HEK293 (cell line): ENCODE data around the gene ESR2.

Experiments used
- KLF16 ChIP-seq: fragments of 450-650 bp; formaldehyde crosslinking; IDR thresholded peaks from 2 replicates; pipeline ENCODE4 v1.5.1; 2017; ENCODE audit warnings: missing biosample characterization, missing genetic modification characterization
- ZBTB10 ChIP-seq: fragments of 450-650 bp; formaldehyde crosslinking; IDR thresholded peaks from 2 replicates; pipeline ENCODE4 v1.5.1; 2016; ENCODE audit warnings: missing biosample characterization, missing genetic modification characterization
- ZNF274 ChIP-seq, 2 experiments: fragments of 200-500 bp in 1 of 2; fragments of 450-650 bp in 1 of 2; sonication (Bioruptor generic) in 1 of 2; formaldehyde crosslinking in 1 of 2; IDR thresholded peaks; 2 replicates each; pipeline versions ENCODE4 v1.5.1 to v1.6.1; 2014 to 2016; ENCODE audit warnings: borderline replicate concordance in 1 of 2, inconsistent platforms in 1 of 2, low read length in 1 of 2, missing biosample characterization in 1 of 2, missing genetic modification characterization in 1 of 2
- ZNF518A ChIP-seq: fragments of 450-650 bp; formaldehyde crosslinking; conservative IDR thresholded peaks from 2 replicates; pipeline ENCODE4 v1.5.1; 2016; ENCODE audit warnings: low read depth, missing biosample characterization, missing genetic modification characterization
- TF ChIP-seq, protein P1 (sequence below): fragments of 450-650 bp; formaldehyde crosslinking; IDR thresholded peaks from 2 replicates; pipeline ENCODE4 v1.5.1; 2016; ENCODE audit warnings: missing biosample characterization, missing genetic modification characterization

DNA sequence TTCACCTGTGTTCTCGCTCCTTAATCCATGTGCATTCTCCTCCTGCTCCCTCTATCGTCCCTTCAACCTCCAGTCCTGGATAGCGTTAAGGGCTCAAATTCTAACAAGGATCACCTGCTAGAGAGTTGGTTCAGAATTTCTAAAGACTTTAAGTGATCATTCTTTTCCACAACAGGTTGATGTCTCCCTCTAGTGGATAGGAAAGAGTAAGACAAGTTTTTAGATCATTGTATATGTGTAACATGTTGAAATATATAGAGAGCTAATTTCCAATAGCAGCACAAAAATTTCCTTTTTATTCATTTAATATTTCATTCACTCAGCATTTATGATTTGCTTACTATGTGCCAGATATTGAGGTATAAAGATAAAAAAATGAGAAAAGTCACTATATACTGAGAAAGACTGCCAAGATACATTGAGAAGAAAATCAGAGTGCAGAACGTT, 9.3 kb upstream of the ESR2 start:
- TF ChIP-seq, protein P1, sequence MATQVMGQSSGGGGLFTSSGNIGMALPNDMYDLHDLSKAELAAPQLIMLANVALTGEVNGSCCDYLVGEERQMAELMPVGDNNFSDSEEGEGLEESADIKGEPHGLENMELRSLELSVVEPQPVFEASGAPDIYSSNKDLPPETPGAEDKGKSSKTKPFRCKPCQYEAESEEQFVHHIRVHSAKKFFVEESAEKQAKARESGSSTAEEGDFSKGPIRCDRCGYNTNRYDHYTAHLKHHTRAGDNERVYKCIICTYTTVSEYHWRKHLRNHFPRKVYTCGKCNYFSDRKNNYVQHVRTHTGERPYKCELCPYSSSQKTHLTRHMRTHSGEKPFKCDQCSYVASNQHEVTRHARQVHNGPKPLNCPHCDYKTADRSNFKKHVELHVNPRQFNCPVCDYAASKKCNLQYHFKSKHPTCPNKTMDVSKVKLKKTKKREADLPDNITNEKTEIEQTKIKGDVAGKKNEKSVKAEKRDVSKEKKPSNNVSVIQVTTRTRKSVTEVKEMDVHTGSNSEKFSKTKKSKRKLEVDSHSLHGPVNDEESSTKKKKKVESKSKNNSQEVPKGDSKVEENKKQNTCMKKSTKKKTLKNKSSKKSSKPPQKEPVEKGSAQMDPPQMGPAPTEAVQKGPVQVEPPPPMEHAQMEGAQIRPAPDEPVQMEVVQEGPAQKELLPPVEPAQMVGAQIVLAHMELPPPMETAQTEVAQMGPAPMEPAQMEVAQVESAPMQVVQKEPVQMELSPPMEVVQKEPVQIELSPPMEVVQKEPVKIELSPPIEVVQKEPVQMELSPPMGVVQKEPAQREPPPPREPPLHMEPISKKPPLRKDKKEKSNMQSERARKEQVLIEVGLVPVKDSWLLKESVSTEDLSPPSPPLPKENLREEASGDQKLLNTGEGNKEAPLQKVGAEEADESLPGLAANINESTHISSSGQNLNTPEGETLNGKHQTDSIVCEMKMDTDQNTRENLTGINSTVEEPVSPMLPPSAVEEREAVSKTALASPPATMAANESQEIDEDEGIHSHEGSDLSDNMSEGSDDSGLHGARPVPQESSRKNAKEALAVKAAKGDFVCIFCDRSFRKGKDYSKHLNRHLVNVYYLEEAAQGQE (tag by site-specific recombination) = no peak
- TF ChIP-seq ZNF274 (IDR thresholded peaks at IDR 0.05; ENCODE audit: low read length) (no peak), ZNF274 (tag by site-specific recombination; IDR thresholded peaks at IDR 0.05; ENCODE audit: borderline replicate concordance) (no peak), KLF16 (tag by site-specific recombination) (no peak), ZNF518A (no peak), ZBTB10 (no peak)
